Renal pelvis (tissue), 4 donors: ENCODE data around the gene NFATC2. TPM values are rescaled to one million over a fixed set of nuclear protein-coding genes. Genes with fewer than 3 reads are reported as not detected.

Experiments used
- DNase-seq: peaks from one replicate; pipeline ENCODE4 v3.0.0-alpha.2; 2013
- polyA plus RNA-seq, 3 donors: library from polyadenylated mRNA; unstranded; fragments of 120-200 nt; gene quantifications; one replicate each; pipeline ENCODE4 v1.2.1, GENCODE V29; 2013; ENCODE audit not compliant: insufficient read length in 3 of 3

NFATC2 gene
- polyA plus RNA-seq, 3 donors, result 1.6 to 1.7 (median 1.7) TPM

DNA sequence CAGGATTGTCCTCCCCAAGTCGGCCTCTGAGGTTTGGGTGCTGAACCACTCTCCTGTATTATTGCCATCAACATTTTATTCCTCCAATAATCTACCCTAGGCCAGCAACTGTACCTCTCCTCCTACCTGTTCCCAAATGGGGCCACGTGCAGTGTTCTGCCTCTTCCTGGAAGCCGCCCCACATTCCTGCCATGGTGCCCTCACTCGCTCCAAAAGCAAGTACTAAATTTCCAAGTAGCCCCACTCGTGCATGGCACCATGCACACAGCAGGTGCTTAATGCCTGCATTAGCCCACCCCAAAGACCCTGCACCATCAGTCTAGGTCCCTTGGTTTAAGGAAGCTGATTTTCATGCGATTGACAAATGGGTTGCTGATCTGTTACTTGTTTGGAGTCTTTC lies 147.8 kb downstream of the NFATC2 start:
- no peak for DNase-seq

DNA sequence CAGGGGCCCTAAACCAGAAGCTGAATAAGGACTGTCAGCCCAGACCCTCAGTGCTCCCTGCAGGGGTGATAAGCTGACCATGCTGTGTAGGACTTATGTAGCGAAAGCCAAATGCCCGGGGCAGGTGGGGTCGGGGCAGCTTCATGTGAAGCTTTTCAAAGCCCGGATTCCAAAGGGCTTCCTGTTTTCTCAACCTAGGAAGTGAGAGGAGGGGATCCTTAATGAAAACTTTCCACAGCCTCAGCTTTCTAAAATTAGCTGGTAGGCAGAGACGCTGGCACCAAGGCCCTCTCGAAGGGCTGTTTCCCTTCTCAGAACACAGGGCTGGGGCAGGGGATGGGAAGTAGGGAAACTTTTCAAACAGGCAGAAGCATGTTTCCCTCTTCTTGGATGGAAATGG lies 148.9 kb downstream of the NFATC2 start:
- no peak for DNase-seq

DNA sequence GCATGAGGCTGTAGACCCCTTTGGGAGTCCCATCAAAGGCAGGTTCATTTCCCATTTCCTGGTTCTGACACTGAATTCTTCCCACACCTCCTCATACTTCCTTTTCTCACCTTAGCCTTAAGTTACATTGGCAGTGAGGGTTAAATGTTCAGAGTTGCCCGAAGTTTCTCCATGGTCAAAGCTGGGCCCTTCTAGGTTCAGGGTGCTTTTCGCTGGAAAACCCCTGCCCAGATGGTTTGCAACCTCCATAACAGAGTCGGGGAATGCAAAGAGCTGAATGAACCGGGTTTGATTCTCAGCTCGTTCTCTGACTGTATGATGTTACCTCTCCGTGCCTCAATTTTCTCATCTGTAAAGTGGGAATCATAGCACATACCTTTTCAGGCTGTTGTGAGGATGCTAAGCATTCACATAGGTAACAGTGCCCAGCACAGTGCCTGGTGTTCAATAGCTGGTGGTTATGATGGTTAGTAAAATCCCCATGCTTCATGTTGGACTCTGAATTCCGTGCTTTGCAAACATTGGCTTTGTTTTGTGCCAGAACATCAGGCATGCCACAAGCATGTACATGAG lies 149.8 kb downstream of the NFATC2 start:
- no peak for DNase-seq

GRCh38 chr20:51391926-51392325 lies 150.6 kb downstream of the NFATC2 start:
- DNase-seq, result no peak

- no peak for DNase-seq
Measured at GRCh38 chr20:51389543-51390264, 152.8 kb downstream of the NFATC2 start.

GRCh38 chr20:51388756-51389542 lies 153.6 kb downstream of the NFATC2 start:
- DNase-seq, result no peak

GRCh38 chr20:51388227-51388626 lies 154.3 kb downstream of the NFATC2 start:
- no peak for DNase-seq

GRCh38 chr20:51387125-51387875 lies 155.2 kb downstream of the NFATC2 start:
- no peak for DNase-seq

DNA sequence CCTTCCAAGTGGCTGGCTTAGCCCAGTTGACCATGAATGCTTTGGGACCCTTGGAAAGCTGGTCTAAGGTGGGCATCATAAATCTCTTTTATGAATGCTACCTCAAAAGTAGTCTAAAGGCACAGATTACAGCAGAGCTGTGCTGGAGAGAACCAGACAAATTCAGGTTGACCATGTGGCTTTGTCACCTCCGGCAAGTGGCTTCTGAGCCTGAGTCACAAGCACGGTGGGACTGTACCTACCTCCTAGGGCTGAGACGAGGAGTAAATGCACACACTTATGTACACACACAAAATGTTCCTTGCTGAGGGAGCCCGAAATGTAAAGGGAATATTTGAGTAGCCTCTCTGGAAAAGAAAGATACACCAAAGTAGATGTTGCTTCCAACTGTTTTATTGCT lies 155.9 kb downstream of the NFATC2 start:
- DNase-seq, result no peak

DNA sequence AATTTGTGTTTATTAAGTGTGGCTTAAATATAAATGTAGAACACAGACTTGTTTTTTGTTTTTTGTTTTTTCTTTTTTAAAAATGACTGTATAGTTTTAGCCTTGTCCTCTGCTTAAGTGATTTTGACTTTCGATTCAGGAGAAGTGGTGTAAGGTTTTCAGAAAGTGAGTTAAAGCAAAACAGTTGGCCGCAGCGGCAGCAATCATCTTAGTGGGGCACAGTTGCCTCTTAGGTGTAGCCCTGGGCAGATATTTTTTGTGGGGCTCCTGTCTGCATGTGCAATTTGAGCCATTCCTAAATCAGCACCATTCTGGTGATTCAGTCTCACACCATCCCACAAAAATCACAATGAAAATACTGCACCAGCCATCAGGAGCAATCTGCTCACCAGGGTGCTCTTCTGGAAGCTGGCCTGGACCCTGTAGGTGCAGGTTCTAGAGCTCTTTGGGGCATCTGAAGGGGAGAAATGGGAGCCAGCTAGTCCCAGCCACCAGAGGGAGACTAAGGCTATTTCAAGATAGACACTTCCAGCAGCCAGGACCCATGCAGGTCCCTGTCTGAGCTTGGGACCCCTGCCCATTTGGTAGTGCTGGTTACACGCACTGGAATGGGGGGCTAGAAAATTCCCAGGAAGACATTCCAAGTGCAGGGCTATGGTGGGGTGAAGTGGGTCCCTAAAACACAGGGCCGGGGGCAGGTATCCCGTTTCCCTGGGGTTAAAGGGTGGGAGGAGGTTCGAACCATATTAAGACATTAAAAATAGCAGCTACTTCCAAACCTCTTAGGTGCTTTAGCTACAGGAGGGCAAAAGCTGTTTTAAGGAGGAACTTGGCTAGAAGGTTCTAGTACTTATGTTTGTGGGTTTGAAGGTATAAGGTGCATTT lies 156.6 kb downstream of the NFATC2 start:
- DNase-seq, result no peak

GRCh38 chr20:51384875-51385274 lies 157.6 kb downstream of the NFATC2 start:
- DNase-seq, result no peak

DNA sequence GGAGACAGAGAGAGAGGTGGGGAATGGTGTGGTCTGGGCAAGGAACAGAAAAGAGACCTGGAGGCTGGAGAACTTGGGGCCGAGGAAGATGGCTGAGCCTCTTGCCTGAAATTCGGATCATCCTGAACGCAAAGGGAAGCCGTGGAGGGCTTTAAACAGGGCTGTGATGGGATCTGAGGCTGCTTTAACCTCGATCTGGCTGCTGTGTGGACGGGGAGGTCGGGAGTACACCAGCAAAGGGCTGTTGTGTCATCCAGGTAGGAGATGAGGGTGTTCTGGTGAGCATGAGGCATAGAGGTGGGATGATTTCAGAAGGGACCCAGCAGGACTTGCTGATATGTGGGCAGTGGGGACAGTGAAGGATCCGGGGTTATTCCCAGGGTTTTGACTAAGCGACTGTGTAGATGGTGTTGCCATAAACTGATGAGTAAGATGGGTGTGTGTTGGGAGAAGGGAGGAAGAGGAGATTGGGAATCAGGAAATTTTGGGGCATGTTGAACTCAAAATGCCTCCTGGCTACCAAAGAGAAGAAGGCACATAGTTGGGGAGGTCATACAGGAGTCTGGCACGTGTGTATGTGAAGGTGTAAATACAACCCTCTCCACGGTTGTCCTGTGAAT lies 158.5 kb downstream of the NFATC2 start:
- no peak for DNase-seq

GRCh38 chr20:51382986-51383821 lies 159.3 kb downstream of the NFATC2 start:
- DNase-seq, result peak; percentile 26

GRCh38 chr20:51382111-51382985 lies 160.2 kb downstream of the NFATC2 start:
- no peak for DNase-seq

- no peak for DNase-seq
Measured at GRCh38 chr20:51381557-51381956, 161.0 kb downstream of the NFATC2 start.

- DNase-seq, result no peak
Measured at GRCh38 chr20:51380401-51381385, 161.8 kb downstream of the NFATC2 start.

- DNase-seq, result no peak
Measured at GRCh38 chr20:51379601-51380341, 162.7 kb downstream of the NFATC2 start.
